ENCODE results near the gene HPRT1.

The HPRT1 gene, protein sequence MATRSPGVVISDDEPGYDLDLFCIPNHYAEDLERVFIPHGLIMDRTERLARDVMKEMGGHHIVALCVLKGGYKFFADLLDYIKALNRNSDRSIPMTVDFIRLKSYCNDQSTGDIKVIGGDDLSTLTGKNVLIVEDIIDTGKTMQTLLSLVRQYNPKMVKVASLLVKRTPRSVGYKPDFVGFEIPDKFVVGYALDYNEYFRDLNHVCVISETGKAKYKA

DNA sequence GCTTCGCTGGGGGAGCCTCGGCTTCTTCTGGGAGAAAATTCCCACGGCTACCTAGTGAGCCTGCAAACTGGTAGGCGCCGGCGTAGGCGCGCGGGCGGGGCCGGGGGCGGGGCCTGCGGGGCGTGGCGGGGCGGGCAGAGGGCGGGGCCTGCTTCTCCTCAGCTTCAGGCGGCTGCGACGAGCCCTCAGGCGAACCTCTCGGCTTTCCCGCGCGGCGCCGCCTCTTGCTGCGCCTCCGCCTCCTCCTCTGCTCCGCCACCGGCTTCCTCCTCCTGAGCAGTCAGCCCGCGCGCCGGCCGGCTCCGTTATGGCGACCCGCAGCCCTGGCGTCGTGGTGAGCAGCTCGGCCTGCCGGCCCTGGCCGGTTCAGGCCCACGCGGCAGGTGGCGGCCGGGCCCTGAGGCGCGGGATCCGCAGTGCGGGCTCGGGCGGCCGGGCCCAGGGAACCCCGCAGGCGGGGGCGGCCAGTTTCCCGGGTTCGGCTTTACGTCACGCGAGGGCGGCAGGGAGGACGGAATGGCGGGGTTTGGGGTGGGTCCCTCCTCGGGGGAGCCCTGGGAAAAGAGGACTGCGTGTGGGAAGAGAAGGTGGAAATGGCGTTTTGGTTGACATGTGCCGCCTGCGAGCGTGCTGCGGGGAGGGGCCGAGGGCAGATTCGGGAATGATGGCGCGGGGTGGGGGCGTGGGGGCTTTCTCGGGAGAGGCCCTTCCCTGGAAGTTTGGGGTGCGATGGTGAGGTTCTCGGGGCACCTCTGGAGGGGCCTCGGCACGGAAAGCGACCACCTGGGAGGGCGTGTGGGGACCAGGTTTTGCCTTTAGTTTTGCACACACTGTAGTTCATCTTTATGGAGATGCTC lies at the start of gene HPRT1:
Gene HPRT1 (plus strand): TSS at position 161 of the 857 bp plus-strand sequence. CDS start 147 bp downstream, at position 308.
- peak within 1 kb of the TSS; percentile 97 for H3K4me3 ChIP-seq (ENCODE audit: severe bottlenecking)
- H3K27me3 ChIP-seq (ENCODE audit: insufficient read depth, poor library complexity, severe bottlenecking) = no peaks in the 10 kb centered on the region
- peaks cover 7% of the 10 kb centered on the region; the same call in 1 of the 2 replicates for H3K36me3 ChIP-seq (ENCODE audit: low read depth)
- peak; percentile 87 for ATAC-seq (ENCODE audit: low read depth)
- peak; percentile 73 for DNase-seq (ENCODE audit: low spot score)
- peak within 1 kb of the TSS; percentile 58 for H3K27ac ChIP-seq (ENCODE audit: poor library complexity, severe bottlenecking)
- no peaks in the 10 kb centered on the region for H3K4me1 ChIP-seq (ENCODE audit: insufficient read depth, poor library complexity, severe bottlenecking)
- no peaks in the 10 kb centered on the region for H3K9me3 ChIP-seq (ENCODE audit: severe bottlenecking)
- TF ChIP-seq, protein P1, sequence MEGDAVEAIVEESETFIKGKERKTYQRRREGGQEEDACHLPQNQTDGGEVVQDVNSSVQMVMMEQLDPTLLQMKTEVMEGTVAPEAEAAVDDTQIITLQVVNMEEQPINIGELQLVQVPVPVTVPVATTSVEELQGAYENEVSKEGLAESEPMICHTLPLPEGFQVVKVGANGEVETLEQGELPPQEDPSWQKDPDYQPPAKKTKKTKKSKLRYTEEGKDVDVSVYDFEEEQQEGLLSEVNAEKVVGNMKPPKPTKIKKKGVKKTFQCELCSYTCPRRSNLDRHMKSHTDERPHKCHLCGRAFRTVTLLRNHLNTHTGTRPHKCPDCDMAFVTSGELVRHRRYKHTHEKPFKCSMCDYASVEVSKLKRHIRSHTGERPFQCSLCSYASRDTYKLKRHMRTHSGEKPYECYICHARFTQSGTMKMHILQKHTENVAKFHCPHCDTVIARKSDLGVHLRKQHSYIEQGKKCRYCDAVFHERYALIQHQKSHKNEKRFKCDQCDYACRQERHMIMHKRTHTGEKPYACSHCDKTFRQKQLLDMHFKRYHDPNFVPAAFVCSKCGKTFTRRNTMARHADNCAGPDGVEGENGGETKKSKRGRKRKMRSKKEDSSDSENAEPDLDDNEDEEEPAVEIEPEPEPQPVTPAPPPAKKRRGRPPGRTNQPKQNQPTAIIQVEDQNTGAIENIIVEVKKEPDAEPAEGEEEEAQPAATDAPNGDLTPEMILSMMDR (IDR thresholded peaks at IDR 0.05; ENCODE audit: poor library complexity, severe bottlenecking) = no peak

DNA sequence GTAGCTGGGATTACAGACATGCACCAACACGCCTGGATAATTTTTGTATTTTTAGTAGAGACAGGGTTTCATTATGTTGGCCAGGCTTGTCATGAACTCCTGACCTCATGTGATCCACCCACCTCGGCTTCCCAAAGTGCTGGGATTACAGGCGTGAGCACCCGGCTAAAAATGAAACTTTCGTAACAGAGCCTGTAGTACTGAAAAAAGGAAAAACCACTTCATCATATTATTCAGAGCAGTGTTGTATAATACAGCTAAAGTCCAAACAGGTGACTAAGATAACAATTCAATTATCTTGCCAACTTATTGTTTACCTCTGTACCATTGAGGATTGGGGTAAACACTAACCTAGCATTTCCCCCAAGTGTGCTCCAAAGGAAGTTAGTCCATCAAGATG lies 43.9 kb upstream of the HPRT1 start:
- Histone ChIP-seq H3K9me3 (ENCODE audit: severe bottlenecking) (no peaks in the 10 kb centered on the region), H3K4me3 (ENCODE audit: severe bottlenecking) (no peak overlapping the region), H3K27ac (ENCODE audit: poor library complexity, severe bottlenecking) (no peak overlapping the region), H3K4me1 (ENCODE audit: insufficient read depth, poor library complexity, severe bottlenecking) (no peaks in the 10 kb centered on the region), H3K36me3 (ENCODE audit: low read depth) (peaks cover 27% of the 10 kb centered on the region), H3K27me3 (ENCODE audit: insufficient read depth, poor library complexity, severe bottlenecking) (no peaks in the 10 kb centered on the region)
- DNase-seq (ENCODE audit: low spot score) = no peak
- TF ChIP-seq, protein P1 (IDR thresholded peaks at IDR 0.05; ENCODE audit: poor library complexity, severe bottlenecking) = no peak
- ATAC-seq (ENCODE audit: low read depth) = no peak

DNA sequence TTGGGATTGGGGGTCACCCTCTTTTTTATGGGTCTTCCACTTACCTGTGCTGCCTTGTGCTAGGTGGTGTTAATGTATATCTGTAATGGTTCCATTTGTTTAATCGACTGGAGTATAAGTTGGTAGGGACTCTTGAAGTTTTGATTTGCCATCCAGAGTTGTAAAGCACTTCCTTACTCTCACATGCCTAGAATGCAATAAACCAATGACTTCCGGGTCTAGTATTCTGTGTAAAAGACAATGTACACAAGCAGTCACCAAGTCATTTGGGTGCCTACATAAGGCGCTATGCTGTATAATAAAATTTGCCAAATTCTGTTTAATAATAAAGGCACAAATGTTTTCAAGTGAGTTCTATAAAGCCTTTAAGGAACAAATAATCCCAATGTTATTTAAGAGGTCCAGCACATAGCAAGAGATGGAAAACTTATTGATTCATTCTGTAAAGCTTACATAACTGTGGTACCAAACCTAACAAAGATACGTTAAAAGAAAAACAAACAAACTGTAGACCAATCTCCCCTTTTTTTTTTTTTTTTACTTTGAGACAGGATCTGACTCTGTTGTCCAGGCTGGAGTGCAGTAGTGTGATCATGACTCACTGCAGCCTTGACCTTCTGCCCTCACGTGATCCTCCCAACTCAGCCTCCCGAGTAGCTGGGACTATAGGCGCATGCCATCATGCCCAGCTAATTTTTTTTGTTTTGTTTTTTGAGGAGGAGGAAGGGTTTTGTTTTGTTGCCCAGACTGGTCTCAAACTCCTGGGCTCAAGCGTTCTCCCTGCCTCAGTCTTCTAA lies 41.5 kb upstream of the HPRT1 start:
- peaks cover 24% of the 10 kb centered on the region for H3K36me3 ChIP-seq (ENCODE audit: low read depth)

DNA sequence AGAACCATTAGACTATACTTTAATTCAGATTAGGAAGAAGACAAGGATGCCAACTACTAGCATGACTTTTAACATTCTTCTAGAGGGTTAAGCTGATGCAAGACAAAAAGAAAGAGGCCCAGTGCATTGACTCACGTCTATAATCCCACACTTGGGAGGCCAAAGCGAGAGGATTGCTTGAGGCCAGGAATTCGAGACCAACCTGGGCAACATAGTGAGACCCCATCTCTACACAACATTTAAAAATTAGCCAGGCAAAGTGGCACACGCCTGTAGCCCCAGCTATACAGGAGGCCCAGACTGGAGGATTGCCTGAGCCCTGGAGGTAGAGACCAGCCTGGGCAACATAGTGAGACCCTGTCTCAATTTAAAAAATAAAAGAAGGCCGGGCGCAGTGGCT lies 40.2 kb upstream of the HPRT1 start:
- ATAC-seq (ENCODE audit: low read depth) (no peak), DNase-seq (ENCODE audit: low spot score) (no peak)
- Histone ChIP-seq H3K4me1 (ENCODE audit: insufficient read depth, poor library complexity, severe bottlenecking) (no peaks in the 10 kb centered on the region), H3K27me3 (ENCODE audit: insufficient read depth, poor library complexity, severe bottlenecking) (no peaks in the 10 kb centered on the region), H3K4me3 (ENCODE audit: severe bottlenecking) (no peak overlapping the region), H3K27ac (ENCODE audit: poor library complexity, severe bottlenecking) (no peak overlapping the region), H3K36me3 (ENCODE audit: low read depth) (peaks cover 13% of the 10 kb centered on the region), H3K9me3 (ENCODE audit: severe bottlenecking) (no peaks in the 10 kb centered on the region)
- TF ChIP-seq, protein P1 (IDR thresholded peaks at IDR 0.05; ENCODE audit: poor library complexity, severe bottlenecking) = no peak

More for the DNA sequence above, 41.5 kb upstream of the HPRT1 start:
- TF ChIP-seq, protein P1 (IDR thresholded peaks at IDR 0.05; ENCODE audit: poor library complexity, severe bottlenecking) = no peak
- H3K27ac ChIP-seq (ENCODE audit: poor library complexity, severe bottlenecking) = no peak overlapping the region
- DNase-seq (ENCODE audit: low spot score) (no peak), ATAC-seq (ENCODE audit: low read depth) (no peak)
- H3K9me3 ChIP-seq (ENCODE audit: severe bottlenecking) = no peaks in the 10 kb centered on the region
- no peak overlapping the region for H3K4me3 ChIP-seq (ENCODE audit: severe bottlenecking)
- H3K27me3 ChIP-seq (ENCODE audit: insufficient read depth, poor library complexity, severe bottlenecking) = no peaks in the 10 kb centered on the region
- H3K4me1 ChIP-seq (ENCODE audit: insufficient read depth, poor library complexity, severe bottlenecking) = no peaks in the 10 kb centered on the region

Measured in RWPE2 (cell line).